Stimulated activated naive B cell treated with anti-CD40 and anti-IgM and Interleukin-4, amounts not matched to agents 10 μg/mL and 1 μg/mL and 100 μg/mL, for 72 hours (primary cell): ENCODE data around the gene CNTN6.
"Not testable (repeated sequence)": the region's sequence is repeated elsewhere in the genome, so short reads cannot be mapped to it uniquely, and the experiment has no call there.

ENCODE experiments used
- ATAC-seq, 2 donors: fragments of 150-1000 bp; cut with Tn5 transposase; replicated peaks; 2 replicates each; pipeline ENCODE4 v1.10.0; 2021; ENCODE audit warnings: moderate library complexity in 1 of 2
- DNase-seq: peaks from one replicate; pipeline ENCODE4 v3.0.0; 2021
- H3K27ac Mint-ChIP-seq: one replicate; pipeline ENCODE4 v1.8.0; 2022; ENCODE audit warnings: mild to moderate bottlenecking, mixed read lengths
- H3K27me3 Mint-ChIP-seq, 2 donors: one replicate each; pipeline ENCODE4 v1.8.0; 2022; ENCODE audit warnings: mixed read lengths in 2 of 2
- H3K36me3 Mint-ChIP-seq, 2 donors: one replicate each; pipeline ENCODE4 v1.8.0; 2022; ENCODE audit warnings: mixed read lengths in 2 of 2, mild to moderate bottlenecking in 1 of 2
- H3K4me1 Mint-ChIP-seq, 2 donors: one replicate each; pipeline ENCODE4 v1.8.0; 2022; ENCODE audit warnings: mixed read lengths in 2 of 2, mild to moderate bottlenecking in 1 of 2
- H3K4me3 Mint-ChIP-seq, 2 donors: one replicate each; pipeline ENCODE4 v1.8.0; 2022; ENCODE audit warnings: mild to moderate bottlenecking in 2 of 2, mixed read lengths in 2 of 2, moderate library complexity in 1 of 2
- H3K9me3 Mint-ChIP-seq, 2 donors: one replicate each; pipeline ENCODE4 v1.8.0; 2022; ENCODE audit warnings: mixed read lengths in 2 of 2, mild to moderate bottlenecking in 1 of 2

Gene CNTN6

GRCh38 chr3:1375145-1375544 lies 282.3 kb downstream of the CNTN6 start:
- DNase-seq = no peak
- no peaks in the 10 kb centered on the region for H3K36me3 Mint-ChIP-seq
- no peak overlapping the region for H3K27ac Mint-ChIP-seq
- H3K27me3 Mint-ChIP-seq = no peaks in the 10 kb centered on the region
- H3K4me1 Mint-ChIP-seq = no peaks in the 10 kb centered on the region
- no peak for ATAC-seq
- peaks cover 0 to 7% of the 10 kb centered on the region in 2 donors for H3K9me3 Mint-ChIP-seq
- no peak overlapping the region for H3K4me3 Mint-ChIP-seq

GRCh38 chr3:1380926-1381646 lies 288.3 kb downstream of the CNTN6 start:
- H3K4me1 Mint-ChIP-seq = peaks cover 7 to 10% of the 10 kb centered on the region in 2 donors
- no peaks in the 10 kb centered on the region for H3K36me3 Mint-ChIP-seq
- H3K27ac Mint-ChIP-seq = peak overlapping the region; percentile 79
- H3K4me3 Mint-ChIP-seq = peak overlapping the region; percentile 32 to 41
- no peaks in the 10 kb centered on the region for H3K27me3 Mint-ChIP-seq
- DNase-seq (peak; percentile 20), ATAC-seq (peak; percentile 87 to 90)
- H3K9me3 Mint-ChIP-seq = peaks cover 0 to 8% of the 10 kb centered on the region in 2 donors

GRCh38 chr3:1381647-1382036 lies 288.8 kb downstream of the CNTN6 start:
- Mint-ChIP-seq H3K27ac (peak overlapping the region; percentile 79), H3K9me3 (peaks cover 0 to 8% of the 10 kb centered on the region in 2 donors), H3K4me1 (peaks cover 7 to 10% of the 10 kb centered on the region in 2 donors), H3K4me3 (peak overlapping the region; percentile 32 to 41), H3K27me3 (no peaks in the 10 kb centered on the region), H3K36me3 (no peaks in the 10 kb centered on the region)
- no peak for DNase-seq
- ATAC-seq = peak; percentile 38 to 48

- H3K4me3 Mint-ChIP-seq, ATAC-seq, H3K4me1 Mint-ChIP-seq, H3K27ac Mint-ChIP-seq, DNase-seq, H3K36me3 Mint-ChIP-seq, H3K9me3 Mint-ChIP-seq, H3K27me3 Mint-ChIP-seq: not testable (repeated sequence)
Measured at GRCh38 chr3:1387396-1387905, 294.6 kb downstream of the CNTN6 start.

GRCh38 chr3:1394188-1394587 lies 301.4 kb downstream of the CNTN6 start:
- no peak for DNase-seq
- Mint-ChIP-seq H3K9me3 (peaks cover 0 to 4% of the 10 kb centered on the region in 2 donors), H3K36me3 (no peaks in the 10 kb centered on the region), H3K27ac (no peak overlapping the region), H3K27me3 (no peaks in the 10 kb centered on the region), H3K4me1 (no peaks in the 10 kb centered on the region), H3K4me3 (no peak overlapping the region)
- ATAC-seq = no peak

GRCh38 chr3:1400571-1400970 lies 307.7 kb downstream of the CNTN6 start:
- Mint-ChIP-seq H3K9me3 (no peaks in the 10 kb centered on the region), H3K4me3 (no peak overlapping the region), H3K4me1 (no peaks in the 10 kb centered on the region), H3K27me3 (no peaks in the 10 kb centered on the region), H3K36me3 (no peaks in the 10 kb centered on the region), H3K27ac (no peak overlapping the region)
- no peak for DNase-seq
- no peak for ATAC-seq

- Mint-ChIP-seq H3K4me1 (no peaks in the 10 kb centered on the region), H3K27ac (no peak overlapping the region), H3K4me3 (no peak overlapping the region), H3K36me3 (no peaks in the 10 kb centered on the region), H3K27me3 (no peaks in the 10 kb centered on the region), H3K9me3 (peaks cover 1 to 10% of the 10 kb centered on the region in 2 donors)
- ATAC-seq (no peak), DNase-seq (no peak)
Measured at GRCh38 chr3:1404270-1404962, 311.6 kb downstream of the CNTN6 start.

- H3K9me3 Mint-ChIP-seq = peaks cover 1 to 10% of the 10 kb centered on the region in 2 donors
- H3K27ac Mint-ChIP-seq = no peak overlapping the region
- H3K4me3 Mint-ChIP-seq = no peak overlapping the region
- H3K36me3 Mint-ChIP-seq = no peaks in the 10 kb centered on the region
- no peaks in the 10 kb centered on the region for H3K4me1 Mint-ChIP-seq
- ATAC-seq (peak in 1 of 2 donors; percentile 23), DNase-seq (no peak)
- H3K27me3 Mint-ChIP-seq = no peaks in the 10 kb centered on the region
Measured at GRCh38 chr3:1406250-1406649, 313.4 kb downstream of the CNTN6 start.

- ATAC-seq = peak in 1 of 2 donors; percentile 64
- Mint-ChIP-seq H3K9me3 (peaks cover 3 to 4% of the 10 kb centered on the region in 2 donors), H3K4me1 (no peaks in the 10 kb centered on the region), H3K27me3 (no peaks in the 10 kb centered on the region), H3K4me3 (no peak overlapping the region), H3K27ac (no peak overlapping the region), H3K36me3 (no peaks in the 10 kb centered on the region)
- DNase-seq = no peak
Measured at GRCh38 chr3:1421577-1421976, 328.8 kb downstream of the CNTN6 start.

- no peak overlapping the region for H3K4me3 Mint-ChIP-seq
- peaks cover 1 to 3% of the 10 kb centered on the region in 2 donors for H3K9me3 Mint-ChIP-seq
- H3K27ac Mint-ChIP-seq = no peak overlapping the region
- no peaks in the 10 kb centered on the region for H3K4me1 Mint-ChIP-seq
- no peaks in the 10 kb centered on the region for H3K36me3 Mint-ChIP-seq
- DNase-seq = no peak
- H3K27me3 Mint-ChIP-seq = no peaks in the 10 kb centered on the region
- ATAC-seq = no peak
Measured at GRCh38 chr3:1423566-1424089, 330.8 kb downstream of the CNTN6 start.

- Mint-ChIP-seq H3K27me3 (no peaks in the 10 kb centered on the region), H3K36me3 (no peaks in the 10 kb centered on the region), H3K4me3 (no peak overlapping the region), H3K4me1 (no peaks in the 10 kb centered on the region), H3K27ac (no peak overlapping the region), H3K9me3 (peaks cover 5% of the 10 kb centered on the region in 2 donors)
- peak in 1 of 2 donors; percentile 46 for ATAC-seq
- DNase-seq = no peak
Measured at GRCh38 chr3:1439395-1439794, 346.6 kb downstream of the CNTN6 start.

- Mint-ChIP-seq H3K27ac (no peak overlapping the region), H3K4me3 (no peak overlapping the region), H3K9me3 (peaks cover 5% of the 10 kb centered on the region in 2 donors), H3K4me1 (no peaks in the 10 kb centered on the region), H3K36me3 (no peaks in the 10 kb centered on the region), H3K27me3 (no peaks in the 10 kb centered on the region)
- peak; percentile 50 to 76 for ATAC-seq
- no peak for DNase-seq
Measured at GRCh38 chr3:1442271-1442670, 349.4 kb downstream of the CNTN6 start.

GRCh38 chr3:1444195-1444594 lies 351.4 kb downstream of the CNTN6 start:
- H3K4me1 Mint-ChIP-seq = no peaks in the 10 kb centered on the region
- ATAC-seq (no peak), DNase-seq (no peak)
- peaks cover 5% of the 10 kb centered on the region in 2 donors for H3K9me3 Mint-ChIP-seq
- no peak overlapping the region for H3K27ac Mint-ChIP-seq
- no peak overlapping the region for H3K4me3 Mint-ChIP-seq
- H3K36me3 Mint-ChIP-seq = no peaks in the 10 kb centered on the region
- H3K27me3 Mint-ChIP-seq = no peaks in the 10 kb centered on the region

GRCh38 chr3:1446531-1446930 lies 353.7 kb downstream of the CNTN6 start:
- peaks cover 0 to 2% of the 10 kb centered on the region in 2 donors for H3K9me3 Mint-ChIP-seq
- H3K4me1 Mint-ChIP-seq = no peaks in the 10 kb centered on the region
- H3K36me3 Mint-ChIP-seq = no peaks in the 10 kb centered on the region
- H3K27ac Mint-ChIP-seq = no peak overlapping the region
- no peak overlapping the region for H3K4me3 Mint-ChIP-seq
- ATAC-seq (no peak), DNase-seq (no peak)
- H3K27me3 Mint-ChIP-seq = no peaks in the 10 kb centered on the region

GRCh38 chr3:1447452-1447851 lies 354.6 kb downstream of the CNTN6 start:
- Mint-ChIP-seq H3K9me3 (peaks cover 0 to 2% of the 10 kb centered on the region in 2 donors), H3K4me1 (no peaks in the 10 kb centered on the region), H3K4me3 (no peak overlapping the region), H3K36me3 (no peaks in the 10 kb centered on the region), H3K27ac (no peak overlapping the region), H3K27me3 (no peaks in the 10 kb centered on the region)
- DNase-seq = no peak
- no peak for ATAC-seq
